Fibroblast of upper back skin (primary cell): ENCODE measurements around the gene SELENOF.

Experiments used
- DNase-seq: peaks from one replicate; pipeline ENCODE4 v3.0.0-alpha.2; 2013

Gene SELENOF

GRCh38 chr1:86913896-86914600 is at the start of gene SELENOF:
SELENOF (minus strand) TSS chr1:86914126; CDS start chr1:86914111, 15 bp downstream.
- peak; percentile 100 for DNase-seq

- no peak for DNase-seq
Observed at GRCh38 chr1:86960548-86960947, 46.6 kb upstream of the SELENOF start.

- no peak for DNase-seq
Observed at GRCh38 chr1:86957221-86957620, 43.3 kb upstream of the SELENOF start.

GRCh38 chr1:86956221-86956620 is 42.3 kb upstream of the SELENOF start:
- no peak for DNase-seq

- DNase-seq: no peak
Observed at GRCh38 chr1:86955678-86956077, 41.8 kb upstream of the SELENOF start.

GRCh38 chr1:86953167-86953566 is 39.2 kb upstream of the SELENOF start:
- DNase-seq: no peak

- DNase-seq: no peak
Observed at GRCh38 chr1:86951430-86951829, 37.5 kb upstream of the SELENOF start.

GRCh38 chr1:86950712-86951419 is 36.9 kb upstream of the SELENOF start:
- no peak for DNase-seq

GRCh38 chr1:86948212-86948611 is 34.3 kb upstream of the SELENOF start:
- DNase-seq: no peak

GRCh38 chr1:86942743-86943142 is 28.8 kb upstream of the SELENOF start:
- no peak for DNase-seq

- no peak for DNase-seq
Observed at GRCh38 chr1:86942042-86942441, 28.1 kb upstream of the SELENOF start.

- no peak for DNase-seq
Observed at GRCh38 chr1:86940599-86940998, 26.7 kb upstream of the SELENOF start.

- DNase-seq: no peak
Observed at GRCh38 chr1:86939406-86939805, 25.5 kb upstream of the SELENOF start.

GRCh38 chr1:86938855-86939254 is 24.9 kb upstream of the SELENOF start:
- DNase-seq: no peak

- no peak for DNase-seq
Observed at GRCh38 chr1:86938450-86938849, 24.5 kb upstream of the SELENOF start.

- DNase-seq: no peak
Observed at GRCh38 chr1:86933562-86934377, 19.8 kb upstream of the SELENOF start.

- DNase-seq: no peak
Observed at GRCh38 chr1:86933051-86933450, 19.1 kb upstream of the SELENOF start.

GRCh38 chr1:86928819-86929218 is 14.9 kb upstream of the SELENOF start:
- no peak for DNase-seq

- no peak for DNase-seq
Observed at GRCh38 chr1:86926883-86927282, 13.0 kb upstream of the SELENOF start.

- no peak for DNase-seq
Observed at GRCh38 chr1:86925742-86926141, 11.8 kb upstream of the SELENOF start.

- DNase-seq: no peak
Observed at GRCh38 chr1:86924324-86924960, 10.5 kb upstream of the SELENOF start.

- no peak for DNase-seq
Observed at GRCh38 chr1:86922445-86922844, 8.5 kb upstream of the SELENOF start.

- DNase-seq: no peak
Observed at GRCh38 chr1:86916752-86917151, 2.8 kb upstream of the SELENOF start.
